Measurements from ENCODE around the gene NUSAP1. TPM values are rescaled to one million over a fixed set of nuclear protein-coding genes. Genes with fewer than 3 reads are reported as not detected.

NUSAP1 gene
- total and polyA plus RNA-seq, 2 of the 4 experiments (the other 2 are of a cell fraction), result 59.2 to 123 TPM

GRCh38 chr15:41283653-41284426 lies 48.8 kb upstream of the NUSAP1 start (continued):
- TF ChIP-seq MXI1 (IDR thresholded peaks at IDR 0.05; ENCODE audit: borderline replicate concordance, low read depth, low read length), result peak; percentile 59; the same call in 1 of the 2 replicates
- no peak for TF ChIP-seq CHD1 (IDR thresholded peaks at IDR 0.05; ENCODE audit: low read depth, low read length)

DNA sequence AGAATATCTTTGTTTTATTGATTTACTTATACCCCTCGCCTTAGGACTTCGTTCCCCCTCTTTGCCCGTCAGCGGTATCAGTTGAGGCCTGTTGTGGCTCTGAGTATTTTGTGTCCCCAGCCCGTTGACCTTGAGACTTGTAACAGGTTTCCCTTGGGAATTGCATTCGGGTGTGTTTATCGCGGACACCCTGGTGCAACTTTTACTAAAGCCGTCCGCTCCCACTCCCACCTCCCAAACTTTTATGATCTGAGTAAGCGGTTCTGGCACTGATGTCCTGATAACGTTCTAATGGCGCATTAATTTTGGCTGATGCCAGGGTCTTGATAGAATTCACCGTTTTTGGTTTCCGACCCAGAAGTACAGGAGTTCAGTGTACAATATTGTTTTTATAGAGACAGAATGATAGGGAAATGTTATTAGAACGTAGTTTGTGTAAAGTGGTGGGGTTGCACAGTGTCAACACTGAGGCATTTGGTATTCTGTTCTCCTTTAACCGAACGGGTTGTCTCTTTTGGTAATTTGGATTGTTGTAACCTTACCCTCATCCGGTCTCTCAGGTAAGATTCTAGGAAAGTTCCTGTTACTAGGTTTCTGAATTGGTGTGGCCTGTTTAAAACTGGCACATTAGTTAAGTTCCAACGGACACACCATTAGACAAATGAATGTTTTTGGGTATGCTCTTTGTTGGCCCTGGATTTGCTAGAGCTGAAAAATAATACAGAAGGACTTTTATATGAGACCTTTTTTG lies 48.1 kb upstream of the NUSAP1 start:
- Histone ChIP-seq H3K4ac (ENCODE audit: low read depth, low read length) (peak overlapping the region; percentile 80), H4K91ac (ENCODE audit: insufficient read depth, low read depth, low read length) (peak overlapping the region; percentile 36; the same call in 1 of the 2 replicates), H2BK5ac (ENCODE audit: low read depth, low read length, poor library complexity, severe bottlenecking) (peak overlapping the region; percentile 80), H3K4me3 (ENCODE audit: insufficient read depth, low read depth, low read length) (peak overlapping the region; percentile 81), H2AFZ (replicated peaks; ENCODE audit: low read length, poor library complexity) (peak overlapping the region; percentile 95), H3K4me1 (ENCODE audit: control insufficient read depth, insufficient read depth, low read length) (peaks cover 6% of the 10 kb centered on the region), H4K5ac (ENCODE audit: low read depth, low read length) (peak overlapping the region; percentile 38; the same call in 1 of the 2 replicates), H3K27me3 (ENCODE audit: control insufficient read depth, insufficient read depth, low read length) (no peaks in the 10 kb centered on the region), H3K36me3 (ENCODE audit: control insufficient read depth, insufficient read depth, low read length) (peaks cover 21% of the 10 kb centered on the region), H3K4me2 (ENCODE audit: low read depth, low read length) (peak overlapping the region; percentile 68), H4K20me1 (ENCODE audit: insufficient read depth, low read length) (peaks cover 6% of the 10 kb centered on the region; the same call in 1 of the 2 replicates), H3K14ac (replicated peaks; ENCODE audit: low read depth, low read length) (peak overlapping the region; percentile 73), H4K8ac (ENCODE audit: low read depth in 2 of 2, low read length in 2 of 2) (peak overlapping the region; percentile 7 to 86; a peak in 3 of 4 replicates), H3K79me1 (ENCODE audit: low read depth in 1 of 2, low read length in 2 of 2) (peaks cover 19 to 46% of the 10 kb centered on the region in 2 experiments), H2BK120ac (ENCODE audit: low read depth, low read length) (0 out of 2 replicates have a peak overlapping the region, but pooled peaks have one; percentile 6), H3K23ac (ENCODE audit: low read depth, low read length) (peak overlapping the region; percentile 67), H3K56ac (ENCODE audit: extremely low read depth, insufficient read depth, low read length) (peak overlapping the region; percentile 69), H3K9me3 (ENCODE audit: control insufficient read depth, insufficient read depth, low read length) (no peaks in the 10 kb centered on the region), H2AK5ac (ENCODE audit: low read depth, low read length) (peak overlapping the region; percentile 79), H3K9ac (ENCODE audit: low read depth, low read length) (peak overlapping the region; percentile 85), H2BK15ac (ENCODE audit: low read depth, low read length) (no peak overlapping the region), H3K9me1 (ENCODE audit: insufficient read depth, low read length) (peaks cover 5% of the 10 kb centered on the region), H3K27ac (ENCODE audit: insufficient read depth, low read length) (peak overlapping the region; percentile 79), H2AK9ac (replicated peaks; ENCODE audit: low read depth, low read length, poor library complexity) (peak overlapping the region; percentile 85), H2BK20ac (ENCODE audit: low read depth, low read length) (no peak overlapping the region), H3K18ac (ENCODE audit: low read depth, low read length) (0 out of 2 replicates have a peak overlapping the region, but pooled peaks have one; percentile 1)
- intact Hi-C loops (cut with micrococcal nuclease) (loop anchor here (5.0 kb wide), 1 partner anchor 48 kb away; the partner anchor contains the start of genes NUSAP1 and OIP5), in situ Hi-C loops (cut with MboI; ENCODE audit: low sequenced_read_pairs) (no loop called here), dilution Hi-C loops (cut with HindIII; ENCODE audit: low sequenced_read_pairs, unreplicated experiment) (no loop called here)
- ChIA-PET POLR2A (ENCODE audit: unreplicated experiment) (no interaction called here), CTCF (no interaction called here)
- no peak for ATAC-seq (ENCODE audit: low read depth)
- WGBS, 2 experiments (ENCODE audit: extremely low coverage in 2 of 2, insufficient read length in 1 of 2), result 0% methylated on average over 8 of the region's 20 CpGs; no CpG with 5 or more reads in 1 of the 2 experiments
- no peak for TF ChIP-seq ELK1 (IDR thresholded peaks at IDR 0.05; ENCODE audit: borderline replicate concordance, low read depth, low read length)
- BruUV-seq (replicated peaks), result no TSS peak
- DNase-seq, result no peak
